T follicular helper cell (primary cell): ENCODE results near the gene HMX2.

ENCODE experiments used
- DNase-seq: peaks from one replicate; pipeline ENCODE4 v3.0.0-alpha.2; 2020; ENCODE audit warnings: low read depth

Gene HMX2

DNA sequence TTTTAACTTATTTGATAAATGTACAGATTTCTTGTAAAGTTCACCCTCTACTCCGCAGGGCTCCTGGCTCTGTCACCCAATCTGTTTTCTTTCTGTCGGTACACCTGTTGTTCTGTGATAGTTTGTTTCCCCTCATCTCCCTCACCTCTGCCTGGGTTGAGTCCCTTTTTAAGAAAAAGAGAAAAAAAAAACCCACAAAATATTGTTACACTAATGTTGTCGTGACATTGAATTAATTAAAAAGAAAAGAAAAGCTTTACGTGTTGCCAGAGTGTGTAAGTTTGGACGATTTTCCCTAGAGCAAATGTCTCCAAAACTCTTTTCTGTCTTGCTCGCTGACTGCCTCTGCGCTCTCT, 8.8 kb upstream of the HMX2 start:
- no peak for DNase-seq

DNA sequence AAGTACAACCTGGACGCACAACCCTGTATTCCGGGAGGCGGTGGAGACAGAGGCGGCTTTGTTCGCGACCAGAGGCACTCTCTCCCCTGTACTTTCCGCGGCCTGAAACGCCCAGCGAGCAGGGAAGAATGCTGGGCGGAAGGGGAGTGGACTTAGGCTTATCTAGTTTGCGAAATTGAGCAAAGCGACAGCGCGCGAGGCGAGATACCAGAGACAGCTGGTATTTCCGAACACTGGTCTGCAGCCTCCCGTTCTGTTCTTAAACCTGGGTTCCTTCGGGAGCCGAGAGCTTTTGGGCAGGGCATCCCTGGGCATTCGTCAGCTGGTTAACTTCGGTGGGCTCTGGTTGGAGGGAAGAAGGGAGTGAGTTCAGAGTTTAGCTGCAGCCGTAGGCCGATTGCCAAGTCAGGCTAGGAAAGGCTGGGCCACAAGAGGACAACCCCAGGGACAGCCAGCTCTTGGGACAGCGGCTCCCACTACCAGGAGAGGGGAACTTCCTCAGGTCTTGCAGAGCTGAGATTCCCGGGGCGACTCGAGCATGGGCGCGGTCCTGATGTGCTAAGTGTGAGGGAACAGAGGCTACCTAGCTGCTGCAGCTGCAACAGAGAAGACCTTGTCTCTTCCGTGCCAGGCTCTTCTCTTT, 8.3 kb upstream of the HMX2 start:
- no peak for DNase-seq

DNA sequence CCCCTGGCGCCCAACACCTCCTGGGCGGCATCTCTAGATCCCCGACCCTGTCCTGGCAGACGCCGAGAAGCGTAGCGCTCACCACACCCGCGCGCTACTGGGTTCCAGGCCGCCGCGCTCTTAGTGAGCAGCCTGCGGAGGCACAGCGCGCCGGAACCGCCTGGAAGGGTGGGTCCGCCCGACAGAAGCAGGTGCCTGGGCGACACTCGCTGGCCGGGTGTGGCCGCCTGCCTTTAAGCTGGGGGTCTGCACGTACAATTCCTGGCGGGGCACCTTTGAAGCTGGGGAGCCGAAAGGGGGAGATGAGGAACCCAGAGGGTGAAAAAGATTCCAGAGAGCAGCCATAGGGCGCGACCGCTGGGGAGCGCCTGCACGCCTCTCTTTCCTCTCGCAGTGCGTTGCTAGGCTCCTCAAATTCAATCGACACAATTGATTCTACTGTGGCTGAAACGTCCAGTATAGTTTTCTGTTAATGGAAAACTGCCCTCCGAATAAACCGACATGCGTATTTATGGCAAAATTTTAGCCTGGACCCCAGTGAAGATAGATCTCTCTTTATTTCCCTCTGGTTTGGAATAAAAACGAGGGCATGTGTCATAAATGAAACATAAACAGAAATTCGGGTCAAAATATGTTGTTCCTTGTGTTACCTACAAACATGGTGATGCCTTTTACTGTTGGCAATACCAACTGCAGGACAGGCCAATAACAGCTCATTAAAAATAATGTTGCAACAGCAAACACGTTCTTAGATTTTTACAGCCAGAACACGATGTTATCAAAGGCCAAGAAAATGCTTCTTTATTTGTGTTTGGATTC, 7.6 kb upstream of the HMX2 start:
- DNase-seq, result no peak

DNA sequence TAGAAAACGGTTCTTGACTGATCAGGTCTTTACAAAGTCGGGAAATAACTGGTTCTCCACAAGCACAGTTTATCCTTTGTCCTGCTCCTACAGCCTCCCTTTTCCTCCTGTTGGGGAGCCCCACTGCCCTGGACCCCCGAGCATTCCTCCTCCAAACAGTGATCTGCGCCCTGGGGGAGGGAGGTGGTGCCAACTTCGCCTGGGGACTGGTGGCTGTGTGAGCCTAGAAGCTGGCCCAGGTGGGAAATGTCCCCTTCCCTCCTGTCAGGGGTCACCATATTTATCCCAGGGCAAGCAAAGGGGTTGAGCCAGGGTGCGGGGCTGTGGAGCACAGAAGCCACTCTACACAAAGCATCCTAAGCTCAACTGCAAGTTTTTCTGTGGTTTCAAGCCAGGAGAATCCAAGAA, 6.9 kb upstream of the HMX2 start:
- no peak for DNase-seq

DNA sequence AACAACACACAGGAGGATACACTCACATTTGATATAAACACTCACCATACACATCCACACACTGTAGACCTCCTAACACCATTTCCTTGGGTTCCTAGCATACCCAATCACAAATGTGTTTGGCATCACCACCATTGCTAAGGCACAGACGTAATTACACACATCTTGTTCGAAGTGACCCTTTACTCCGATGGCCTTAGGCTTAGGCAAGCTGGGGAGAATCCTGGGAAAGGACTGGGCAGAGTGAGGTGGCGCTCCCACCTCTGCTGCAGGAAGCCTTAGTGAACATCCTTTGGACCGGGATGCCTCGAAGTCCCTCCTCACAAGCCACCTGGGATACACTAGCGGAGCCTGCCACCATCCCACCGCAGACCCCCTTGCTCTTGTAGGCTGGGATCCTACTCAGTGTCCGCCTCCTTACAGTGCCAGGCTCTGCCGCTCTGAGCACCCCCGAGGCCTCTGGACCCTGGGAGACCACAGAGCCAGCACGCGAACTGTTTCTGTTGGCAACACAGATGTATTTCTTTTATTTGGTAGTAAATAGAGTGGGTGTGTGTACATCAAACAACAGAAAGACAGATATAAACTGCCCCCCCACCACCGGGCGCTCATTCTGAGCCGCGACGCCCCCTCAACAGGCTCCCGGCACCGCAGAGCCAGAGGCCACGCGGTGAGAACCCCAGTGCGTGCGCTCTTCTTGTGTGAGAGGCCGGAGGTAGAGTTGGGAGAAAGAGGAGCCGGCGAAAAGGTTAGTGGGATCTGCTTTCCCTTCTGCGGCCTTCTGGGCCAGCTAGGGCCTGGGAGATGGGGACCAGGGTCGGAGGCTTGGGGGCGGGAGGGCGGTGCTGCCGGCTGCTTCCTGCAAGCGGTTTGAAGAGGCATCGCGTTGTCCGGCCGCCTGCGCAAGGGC, 5.9 kb upstream of the HMX2 start:
- DNase-seq, result no peak

DNA sequence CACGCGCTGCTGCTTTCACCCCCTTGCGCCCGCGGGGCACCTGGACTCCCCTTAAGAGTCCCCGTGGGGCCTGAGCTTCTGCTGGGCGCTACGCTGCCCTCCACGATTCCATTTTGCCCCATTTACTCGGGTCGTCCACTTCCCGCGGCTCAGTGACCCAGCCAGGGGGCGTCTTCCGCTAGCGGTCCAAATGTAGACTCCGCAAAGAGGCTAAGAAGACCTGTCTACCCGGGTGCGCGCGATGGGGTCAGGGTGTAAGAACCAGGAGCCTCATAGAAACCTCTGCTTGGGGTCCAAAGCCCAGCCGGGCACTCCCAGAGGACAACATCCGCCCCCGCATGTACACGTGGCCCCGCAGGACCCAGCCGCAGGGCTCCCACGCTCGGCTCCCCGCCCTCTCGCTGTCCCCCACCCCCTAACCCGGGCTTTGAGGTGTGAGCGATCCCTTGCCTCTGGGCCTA, 5.2 kb upstream of the HMX2 start:
- DNase-seq, result no peak

DNA sequence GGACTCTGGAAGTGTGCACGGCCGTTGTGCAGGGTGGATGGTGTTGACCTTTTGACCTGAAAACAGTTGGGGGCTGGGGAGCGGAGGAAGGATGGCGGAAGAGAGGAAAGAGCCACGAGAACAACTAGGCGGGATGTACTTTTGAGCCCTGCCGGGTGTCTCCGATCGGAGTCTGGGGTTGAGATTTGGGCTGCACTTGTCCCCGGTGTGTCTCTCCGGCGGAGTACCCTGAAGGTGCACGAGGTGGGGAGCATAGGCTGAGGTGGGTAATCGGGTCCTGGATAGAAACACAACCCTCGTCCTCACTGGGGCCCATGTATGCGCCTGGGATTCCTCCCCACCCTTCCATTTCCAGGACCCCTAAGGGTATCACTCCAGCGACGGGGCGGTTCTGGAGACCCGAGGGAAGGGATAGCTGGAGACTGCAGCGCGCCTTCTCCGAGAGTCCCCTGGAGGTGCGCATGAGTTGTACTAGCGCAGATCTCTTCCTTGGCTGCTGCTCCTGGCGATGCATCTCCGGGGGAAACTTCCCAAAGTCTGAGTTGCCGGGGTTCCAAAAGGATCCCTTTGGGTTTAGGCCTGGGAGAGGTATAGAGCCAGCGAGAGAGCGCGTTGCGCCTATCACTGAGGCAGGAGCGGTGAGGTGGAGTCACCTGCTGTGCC, 4.6 kb upstream of the HMX2 start:
- no peak for DNase-seq

DNA sequence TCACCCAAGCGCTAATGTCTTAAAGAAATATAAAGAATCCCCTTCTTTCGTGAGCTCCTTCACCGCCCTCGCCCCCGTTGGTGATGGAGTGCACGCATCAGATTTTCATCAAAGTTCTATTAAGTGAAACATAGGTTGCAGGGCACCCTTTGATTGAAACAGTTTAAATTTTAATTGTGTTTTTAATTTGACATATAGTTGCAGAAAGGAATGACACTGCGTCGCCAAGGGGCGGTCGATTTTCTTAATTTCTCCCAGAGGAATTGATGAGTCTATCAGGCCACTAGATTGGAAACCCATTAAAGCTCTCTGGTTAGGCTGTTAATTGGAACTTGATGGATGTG, 4.1 kb upstream of the HMX2 start:
- DNase-seq, result no peak

DNA sequence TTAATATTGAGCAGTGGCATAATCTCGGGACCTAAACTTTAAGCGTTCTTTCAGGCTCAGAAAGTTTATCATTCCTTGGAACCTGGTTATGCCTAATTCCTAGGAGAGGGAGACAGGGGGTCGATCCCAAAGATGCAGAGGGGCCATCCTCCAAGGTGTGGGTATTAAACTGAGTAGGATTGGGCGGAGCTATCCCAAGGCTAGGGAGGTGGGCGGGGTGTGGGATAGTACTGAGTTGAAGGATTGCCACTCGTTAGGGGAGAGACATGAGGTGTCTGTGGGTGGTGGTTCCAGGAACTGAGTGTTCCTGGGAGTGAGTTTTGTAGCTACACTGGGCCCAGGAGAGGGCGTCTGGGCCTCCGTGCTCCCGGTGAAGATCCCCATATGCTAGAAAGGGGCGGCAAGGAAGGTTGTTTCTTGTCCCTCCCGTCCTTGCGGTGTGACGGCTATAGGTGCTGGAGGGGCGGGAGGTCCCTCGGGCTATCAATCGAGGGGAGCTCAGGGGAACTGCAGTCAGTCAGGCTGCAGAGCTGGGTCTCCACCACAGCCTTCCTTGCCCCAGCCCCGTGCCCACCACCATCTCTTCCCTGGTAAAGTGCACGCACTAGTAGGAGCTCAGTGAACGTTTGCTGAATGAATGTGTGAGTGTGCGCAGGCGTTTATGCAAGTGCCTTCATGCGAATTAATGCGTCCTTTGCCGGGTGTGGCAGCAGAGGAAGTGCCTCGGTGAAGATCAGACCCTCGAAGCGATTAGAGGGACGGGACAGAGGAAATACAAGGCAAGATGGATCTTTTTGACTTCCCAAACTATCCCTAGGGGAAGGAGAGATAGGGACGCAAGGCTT, 3.0 kb upstream of the HMX2 start:
- DNase-seq, result no peak

DNA sequence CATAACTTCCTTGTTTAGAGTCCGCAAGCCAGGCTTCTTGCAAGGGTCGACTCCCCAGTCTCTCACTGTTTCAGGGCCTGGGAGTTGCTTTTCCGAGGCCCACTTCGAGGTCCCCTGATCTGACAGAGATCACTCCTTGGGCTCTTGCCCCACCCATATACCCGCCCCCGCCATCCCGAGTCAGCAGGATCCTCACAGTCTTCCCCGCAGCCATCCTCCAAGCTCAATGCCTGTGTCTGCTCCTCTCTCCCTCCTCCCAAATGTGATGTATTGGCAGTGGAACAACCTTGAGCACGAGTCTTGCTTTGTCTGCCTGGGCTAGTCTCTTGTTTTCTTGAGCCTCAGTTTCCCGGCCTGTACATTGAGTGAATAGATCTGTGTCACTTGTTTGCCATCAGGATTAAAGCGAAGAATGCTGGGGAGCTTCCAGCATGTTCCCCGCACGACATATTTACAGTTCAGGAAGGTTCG, 2.4 kb upstream of the HMX2 start:
- DNase-seq, result no peak

DNA sequence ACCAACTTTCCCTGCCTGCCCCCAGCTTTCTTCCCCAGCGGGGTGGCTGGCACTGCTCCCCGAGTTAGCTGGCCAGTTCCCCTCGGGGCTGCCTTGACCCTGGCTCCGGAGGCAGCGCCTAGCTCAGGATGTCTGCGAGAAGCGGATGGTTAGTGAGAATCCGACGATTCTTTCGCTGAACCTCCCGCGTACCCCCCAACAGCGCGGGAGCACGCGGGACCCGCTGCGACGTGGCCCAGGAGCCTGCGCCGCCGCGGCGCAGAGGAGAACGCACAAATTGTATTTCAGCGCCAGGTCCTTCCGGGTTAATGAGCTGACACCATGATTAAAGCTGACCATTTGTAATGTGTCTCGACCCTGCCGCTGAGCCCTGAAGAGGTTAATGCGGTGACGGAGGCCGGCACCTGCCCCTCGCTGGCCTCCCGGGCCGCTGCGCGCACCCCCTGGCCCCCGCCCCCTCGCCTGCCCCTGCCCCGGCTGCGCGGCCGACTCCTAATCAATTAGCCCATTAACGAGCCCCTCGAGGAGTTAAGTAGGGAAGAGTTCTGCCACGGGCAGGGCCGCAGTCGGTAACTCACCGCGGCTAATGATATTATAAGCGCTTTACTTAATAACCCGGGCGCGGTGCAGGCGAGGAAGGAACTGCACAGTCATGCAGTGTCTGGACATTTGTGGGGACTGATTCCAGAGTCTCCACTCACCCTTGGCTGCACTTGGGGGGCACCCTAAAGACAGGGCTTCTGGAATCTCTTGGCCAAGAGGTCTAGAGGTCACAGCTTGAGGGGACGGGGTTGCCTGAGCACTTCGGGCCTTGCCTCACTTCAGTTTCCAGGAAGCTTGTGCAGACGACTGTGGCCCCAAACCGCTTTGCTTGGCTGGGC, 1.7 kb upstream of the HMX2 start:
- DNase-seq, result no peak

DNA sequence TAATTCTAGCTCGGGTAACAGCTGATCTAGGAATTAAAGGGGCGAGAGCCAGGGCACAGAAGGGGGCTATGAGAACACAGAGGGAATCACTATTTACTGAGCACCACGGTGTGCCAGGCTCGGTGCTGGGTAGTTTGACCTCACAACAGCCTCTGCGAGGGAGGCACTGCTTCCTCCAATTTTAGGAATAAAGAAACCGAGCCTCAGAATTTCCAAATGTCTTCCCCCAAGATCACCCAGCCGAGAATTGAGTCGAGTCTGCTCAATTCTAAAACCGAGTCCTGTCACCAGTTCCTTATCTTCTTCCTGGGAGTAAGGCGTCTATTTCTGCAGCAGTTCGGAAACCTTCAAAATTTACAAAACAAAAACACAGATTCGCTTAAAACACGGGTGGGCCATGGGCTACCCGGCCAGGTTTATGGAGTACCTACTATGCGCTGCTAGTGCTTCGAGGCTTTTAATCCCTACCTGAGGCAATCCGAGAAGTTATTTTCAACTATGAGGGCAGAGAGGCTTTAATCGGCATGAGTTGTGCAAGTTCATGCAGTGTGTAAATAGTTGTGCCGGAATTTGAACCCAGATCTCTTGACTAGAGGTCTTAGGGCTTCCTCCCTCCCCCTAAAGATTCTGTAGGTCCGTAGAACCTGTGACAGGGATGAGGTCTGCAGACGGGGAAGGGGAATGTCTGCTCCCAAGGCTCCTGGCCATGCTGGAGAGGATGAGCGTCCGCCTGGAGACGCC, 872 bp upstream of the HMX2 start:
- no peak for DNase-seq

DNA sequence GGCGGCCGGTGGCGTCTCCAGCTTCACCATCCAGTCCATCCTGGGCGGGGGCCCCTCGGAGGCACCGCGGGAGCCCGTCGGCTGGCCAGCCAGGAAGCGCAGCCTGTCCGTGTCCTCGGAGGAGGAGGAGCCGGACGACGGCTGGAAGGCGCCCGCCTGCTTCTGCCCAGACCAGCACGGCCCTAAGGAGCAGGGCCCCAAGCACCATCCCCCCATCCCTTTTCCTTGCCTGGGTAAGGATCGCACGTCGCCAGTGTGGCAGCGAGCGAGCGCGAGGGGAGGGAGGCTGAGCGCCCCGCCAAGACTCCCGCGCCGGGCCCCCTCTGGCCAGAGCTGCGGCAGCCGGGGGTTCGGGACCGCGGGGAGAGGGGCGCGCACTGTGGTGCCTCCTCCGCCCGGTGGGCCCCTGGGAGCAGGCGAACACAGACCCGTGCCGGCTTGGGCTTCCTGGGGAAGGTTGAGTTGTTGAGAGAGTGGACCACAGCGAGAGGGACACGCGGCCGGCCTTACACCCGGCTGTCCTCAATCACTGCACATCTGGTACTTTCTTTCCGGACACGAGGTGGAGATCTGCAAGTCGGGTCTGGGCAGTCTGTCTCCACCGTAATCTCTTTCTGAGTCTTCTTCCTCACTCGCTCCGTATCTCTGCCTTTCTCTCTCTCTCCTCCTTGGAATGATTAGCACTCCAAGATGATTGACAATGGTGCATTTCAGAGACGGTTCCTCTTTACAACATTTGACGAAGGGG, 652 bp downstream of the HMX2 start:
- DNase-seq, result no peak

DNA sequence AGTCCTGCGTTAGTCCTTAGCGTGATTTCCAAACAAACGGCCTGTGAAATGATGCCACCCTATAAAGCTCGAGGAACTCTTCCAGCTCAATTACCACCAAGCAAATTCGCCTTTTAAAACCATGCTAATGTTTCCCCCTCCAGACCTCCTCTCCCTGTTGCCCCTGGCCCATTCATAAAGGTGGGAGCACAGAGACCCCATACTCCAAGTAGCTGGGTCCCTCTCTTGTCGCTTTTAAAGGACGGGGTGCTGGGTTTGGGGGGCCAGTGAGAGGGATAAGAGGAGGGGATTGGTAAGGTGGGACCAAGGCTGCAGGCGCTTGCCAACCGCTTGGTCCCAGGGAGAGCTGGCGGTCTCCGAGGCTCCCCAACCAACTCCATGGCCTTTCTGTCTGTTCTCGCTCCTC, 1.2 kb downstream of the HMX2 start:
- no peak for DNase-seq

DNA sequence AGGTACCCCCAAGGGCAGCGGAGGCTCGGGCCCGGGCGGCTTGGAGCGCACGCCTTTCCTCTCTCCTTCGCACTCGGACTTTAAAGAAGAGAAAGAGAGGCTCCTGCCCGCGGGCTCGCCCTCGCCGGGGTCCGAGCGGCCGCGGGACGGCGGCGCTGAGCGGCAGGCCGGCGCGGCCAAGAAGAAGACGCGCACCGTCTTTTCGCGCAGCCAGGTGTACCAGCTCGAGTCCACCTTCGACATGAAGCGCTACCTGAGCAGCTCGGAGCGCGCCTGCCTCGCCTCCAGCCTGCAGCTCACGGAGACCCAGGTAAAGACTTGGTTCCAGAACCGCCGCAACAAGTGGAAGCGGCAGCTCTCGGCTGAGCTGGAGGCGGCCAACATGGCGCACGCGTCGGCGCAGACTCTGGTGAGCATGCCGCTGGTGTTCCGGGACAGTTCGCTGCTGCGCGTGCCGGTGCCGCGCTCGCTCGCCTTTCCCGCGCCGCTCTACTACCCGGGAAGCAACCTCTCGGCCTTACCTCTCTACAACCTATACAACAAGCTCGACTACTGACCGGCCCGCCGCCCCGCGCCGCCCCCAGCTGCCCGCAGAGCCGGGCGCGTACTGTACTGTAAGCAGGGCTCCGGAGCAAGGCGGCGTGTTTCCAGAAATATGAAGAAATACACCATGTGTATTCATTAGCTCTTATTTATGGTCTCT, 1.8 kb downstream of the HMX2 start:
- DNase-seq, result no peak

DNA sequence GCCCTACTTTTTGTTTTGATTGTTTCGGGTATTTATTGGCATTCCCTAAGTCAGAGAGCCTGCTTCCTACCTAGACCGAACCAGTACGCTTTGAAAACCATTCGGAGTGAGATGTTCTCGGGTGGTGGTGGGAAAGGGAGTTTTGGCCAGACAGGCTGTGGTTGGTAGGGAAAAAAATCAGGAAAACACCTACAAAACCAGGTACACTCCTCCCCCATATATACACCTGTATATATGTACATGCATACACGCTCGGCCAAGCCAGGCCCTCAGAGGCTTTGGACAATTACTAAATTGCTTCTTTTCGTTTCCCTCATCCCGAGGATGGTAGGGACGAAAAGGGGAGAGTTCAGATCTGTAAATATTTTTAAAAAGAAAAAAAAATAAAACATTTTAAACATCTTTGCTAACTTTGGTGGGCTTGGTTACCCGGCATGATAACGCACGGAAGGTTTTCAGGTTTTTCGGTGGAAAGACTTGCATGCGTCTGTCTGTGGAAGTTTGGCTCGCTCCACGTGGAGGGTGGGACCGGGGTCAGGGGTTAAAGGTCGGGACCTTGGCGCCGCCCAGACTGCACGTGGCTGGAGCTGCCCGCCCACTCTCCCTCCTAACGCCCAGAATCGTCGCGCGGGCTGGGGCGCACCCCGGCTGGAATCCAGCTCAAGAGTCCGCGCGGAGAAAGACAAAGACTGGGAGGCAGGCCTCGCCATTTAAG, 2.5 kb downstream of the HMX2 start:
- no peak for DNase-seq

DNA sequence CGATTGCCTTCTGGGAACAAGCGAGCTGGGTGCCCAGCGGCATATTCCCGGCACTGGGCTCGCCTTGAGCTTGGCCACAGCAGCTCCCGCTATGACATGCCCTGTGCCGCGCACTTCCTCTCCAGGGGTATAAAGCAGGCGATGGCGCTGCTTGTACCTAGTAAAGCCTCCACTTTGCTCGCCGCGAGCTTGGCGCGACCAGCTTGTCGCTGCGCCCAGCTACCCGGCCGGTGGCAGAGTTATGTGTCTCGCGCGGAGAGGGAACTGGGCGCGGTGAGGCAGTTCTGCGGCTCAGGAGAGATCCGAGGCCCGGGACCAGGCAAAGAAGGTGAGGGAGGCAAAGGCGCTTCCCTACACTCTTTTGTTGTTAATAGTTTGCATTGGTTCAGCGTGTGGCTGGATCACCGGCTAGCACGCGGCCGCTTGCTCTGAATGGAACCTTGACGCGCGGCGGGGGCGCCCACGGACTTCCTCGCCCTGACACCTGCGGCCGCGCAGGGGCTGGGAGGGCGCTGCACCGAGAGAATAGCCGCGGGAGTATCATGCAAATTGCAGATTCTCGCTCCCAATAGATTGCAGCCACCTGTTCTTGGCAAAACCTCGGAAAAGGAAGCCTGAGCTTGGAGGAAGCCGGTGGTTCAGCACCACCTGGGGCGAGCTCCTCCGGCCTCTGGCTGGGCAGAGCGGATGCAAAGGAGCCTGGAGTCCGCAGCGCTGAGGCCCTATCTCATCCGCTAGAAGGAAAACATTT, 3.2 kb downstream of the HMX2 start:
- no peak for DNase-seq
